Measurements from ENCODE around the gene ADGRG1.

ADGRG1 gene

GRCh38 chr16:57628008-57628781 lies at the start of gene ADGRG1:
Gene ADGRG1 (plus strand): TSS chr16:57628630. CDS start chr16:57650288, 21,658 bp downstream.
- no peak within 1 kb of the TSS for H3K4me3 ChIP-seq (ENCODE audit: low read depth, low read length)
- no peak for DNase-seq (ENCODE audit: low read depth)
- no peak for TF ChIP-seq CTCF (IDR thresholded peaks at IDR 0.05; ENCODE audit: control insufficient read depth, extremely low read depth, insufficient read depth)

DNA sequence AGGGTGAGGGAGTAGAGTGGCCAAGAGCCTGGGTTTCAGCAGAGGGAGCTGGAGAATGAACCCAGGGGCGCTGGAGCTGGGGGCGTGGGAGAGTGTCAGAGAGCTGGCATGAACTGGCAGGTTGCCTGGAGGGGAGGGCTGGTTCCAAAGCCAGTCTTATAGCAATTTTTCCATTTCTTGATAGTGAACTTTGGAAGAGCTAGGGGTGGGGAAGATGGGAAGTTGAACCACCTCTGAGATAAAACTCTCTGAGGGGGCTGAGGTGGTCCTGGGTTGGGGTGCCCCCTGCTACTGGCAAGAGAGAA lies 49.1 kb upstream of the ADGRG1 start:
- DNase-seq (ENCODE audit: low read depth), result no peak
- no peak for TF ChIP-seq CTCF (IDR thresholded peaks at IDR 0.05; ENCODE audit: control insufficient read depth, extremely low read depth, insufficient read depth)
- no peak overlapping the region for H3K4me3 ChIP-seq (ENCODE audit: low read depth, low read length)

GRCh38 chr16:57585051-57585687 lies 43.3 kb upstream of the ADGRG1 start:
- no peak overlapping the region for H3K4me3 ChIP-seq (ENCODE audit: low read depth, low read length)
- no peak for TF ChIP-seq CTCF (IDR thresholded peaks at IDR 0.05; ENCODE audit: control insufficient read depth, extremely low read depth, insufficient read depth)
- DNase-seq (ENCODE audit: low read depth), result no peak

- no peak for DNase-seq (ENCODE audit: low read depth)
- no peak overlapping the region for H3K4me3 ChIP-seq (ENCODE audit: low read depth, low read length)
- TF ChIP-seq CTCF (IDR thresholded peaks at IDR 0.05; ENCODE audit: control insufficient read depth, extremely low read depth, insufficient read depth), result no peak
These were observed 39.6 kb upstream of the ADGRG1 start for GRCh38 chr16:57588831-57589230.

DNA sequence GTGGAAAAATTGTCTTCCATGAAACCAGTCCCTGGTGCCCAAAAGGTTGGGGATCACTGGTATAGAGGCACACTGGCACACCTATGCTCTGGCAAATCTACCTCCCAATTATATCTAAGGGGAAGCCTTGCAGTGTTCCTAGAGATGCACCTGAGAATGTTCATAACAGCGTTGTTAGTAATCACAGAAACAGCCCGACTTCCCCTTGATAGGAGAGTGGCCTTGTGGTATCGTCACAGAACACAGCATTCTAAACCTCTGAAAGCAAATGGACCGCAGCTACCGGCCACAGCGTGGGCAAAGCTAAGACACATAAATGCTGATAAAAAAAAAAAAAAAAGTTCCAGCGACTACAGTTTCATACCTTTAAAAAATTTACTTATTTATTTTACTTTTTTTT lies 39.1 kb upstream of the ADGRG1 start:
- DNase-seq (ENCODE audit: low read depth), result no peak
- no peak for TF ChIP-seq CTCF (IDR thresholded peaks at IDR 0.05; ENCODE audit: control insufficient read depth, extremely low read depth, insufficient read depth)
- H3K4me3 ChIP-seq (ENCODE audit: low read depth, low read length), result no peak overlapping the region

- TF ChIP-seq CTCF (IDR thresholded peaks at IDR 0.05; ENCODE audit: control insufficient read depth, extremely low read depth, insufficient read depth), result no peak
- H3K4me3 ChIP-seq (ENCODE audit: low read depth, low read length), result no peak overlapping the region
- no peak for DNase-seq (ENCODE audit: low read depth)
These were observed 37.8 kb upstream of the ADGRG1 start for GRCh38 chr16:57590654-57591085.

All from LNCaP clone FGC (cell line).